ENCODE results near the gene MED13L.
"Not testable (repeated sequence)": the region's sequence is repeated elsewhere in the genome, so short reads cannot be mapped to it uniquely, and the experiment has no call there.

The MED13L gene

DNA sequence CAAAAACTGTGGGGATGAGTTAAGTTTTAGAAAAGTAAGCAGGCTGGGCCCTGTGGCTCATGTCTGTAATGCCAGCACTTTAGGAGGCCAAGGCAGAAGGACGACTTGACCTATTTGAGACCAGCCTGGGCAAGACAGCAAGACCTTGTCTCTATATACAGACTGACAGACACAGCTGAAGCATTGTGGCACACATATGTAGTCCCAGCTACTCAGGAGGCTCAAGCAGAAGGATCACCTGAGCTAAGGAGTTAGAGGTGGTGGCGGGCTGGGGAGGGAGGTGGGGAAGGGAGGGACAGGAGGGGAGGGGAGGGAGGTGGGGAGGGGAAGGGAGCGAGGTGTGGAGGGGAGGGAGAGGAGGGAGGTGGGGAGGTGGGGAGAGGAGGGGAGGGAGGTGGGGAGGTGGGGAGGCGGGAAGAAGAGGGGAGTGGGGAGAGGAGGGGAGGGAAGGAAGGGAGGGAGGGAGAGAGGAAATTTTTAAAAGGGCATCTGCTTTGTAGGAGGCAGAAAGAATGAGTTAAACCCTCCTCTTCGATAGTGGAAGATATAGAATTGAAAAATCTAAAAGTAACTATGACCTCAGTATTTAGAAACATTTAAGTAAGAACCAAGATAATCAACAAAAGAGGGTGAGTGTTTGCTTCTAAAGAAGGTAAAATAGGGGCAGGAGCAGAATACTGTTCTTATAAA is 30.9 kb downstream of the MED13L start:
- DNase-seq (ENCODE audit: low spot score), result no peak

GRCh38 chr12:116245189-116245588 is 32.3 kb downstream of the MED13L start:
- no peak for DNase-seq (ENCODE audit: low spot score)

DNA sequence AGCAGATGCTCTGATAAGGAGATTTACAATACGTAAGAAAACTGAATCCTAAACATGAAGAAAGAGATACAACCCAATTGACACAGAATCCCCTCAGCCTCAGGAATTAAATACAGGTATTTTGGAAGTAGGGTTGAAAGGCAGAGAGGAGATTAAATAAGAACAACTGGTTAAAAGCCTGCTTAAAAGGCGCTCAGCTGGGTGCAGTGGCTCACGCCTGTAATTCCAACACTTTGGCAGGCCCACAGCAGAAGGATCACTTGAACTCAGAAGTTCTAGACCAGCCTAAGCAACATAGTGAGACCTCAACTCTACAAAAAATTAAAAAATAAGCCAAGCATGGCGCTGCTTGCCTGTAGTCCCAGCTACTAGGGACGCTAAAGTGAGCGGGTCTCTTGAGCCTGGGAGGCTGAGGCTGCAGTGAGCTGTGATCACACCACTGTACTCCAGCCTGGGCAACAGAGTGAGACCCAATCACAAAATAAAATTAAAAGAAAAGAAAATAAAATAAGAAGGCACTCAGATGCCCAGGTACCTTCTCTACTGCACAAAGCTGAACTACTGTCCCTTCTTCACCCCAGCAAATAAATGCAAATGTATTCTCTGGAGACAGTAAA is 32.9 kb downstream of the MED13L start:
- no peak for DNase-seq (ENCODE audit: low spot score)

- no peak for DNase-seq (ENCODE audit: low spot score)
These were observed 33.5 kb downstream of the MED13L start for GRCh38 chr12:116244001-116244400.

GRCh38 chr12:116242740-116243139 is 34.8 kb downstream of the MED13L start:
- DNase-seq (ENCODE audit: low spot score), result no peak

DNA sequence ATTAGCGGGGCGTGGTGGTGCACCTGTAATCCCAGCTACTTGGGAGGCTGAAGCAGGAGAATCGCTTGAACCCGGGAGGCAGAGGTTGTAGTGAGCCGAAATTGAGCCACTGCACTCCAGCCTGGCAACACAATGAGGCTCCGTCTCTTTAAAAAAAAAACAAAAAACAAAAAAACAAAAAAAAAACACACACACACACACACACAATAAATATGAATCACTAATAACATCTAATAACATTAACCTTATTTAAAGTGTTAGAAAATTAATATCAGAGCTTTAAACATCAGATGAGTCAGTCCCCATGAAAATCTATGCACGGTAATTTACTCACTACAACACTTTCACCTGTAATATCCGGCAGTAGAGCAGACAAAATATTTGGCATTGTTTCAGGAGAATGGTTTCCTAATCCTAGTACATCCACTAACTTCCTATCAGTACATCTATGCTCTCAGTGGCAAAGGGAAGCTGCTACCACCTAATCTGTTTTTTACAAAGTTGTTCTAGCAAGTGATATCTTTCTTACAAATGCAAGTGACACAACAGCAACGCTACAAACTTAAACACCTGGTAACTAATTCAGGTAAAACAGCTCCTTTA is 36.2 kb downstream of the MED13L start:
- no peak for DNase-seq (ENCODE audit: low spot score)

GRCh38 chr12:116238570-116239119 is 38.8 kb downstream of the MED13L start:
- not testable (repeated sequence) for DNase-seq (ENCODE audit: low spot score)

- DNase-seq (ENCODE audit: low spot score), result no peak
These were observed 39.3 kb downstream of the MED13L start for GRCh38 chr12:116238149-116238548.

GRCh38 chr12:116236976-116237375 is 40.5 kb downstream of the MED13L start:
- no peak for DNase-seq (ENCODE audit: low spot score)

- DNase-seq (ENCODE audit: low spot score), result no peak
These were observed 41.3 kb downstream of the MED13L start for GRCh38 chr12:116236148-116236731.

DNA sequence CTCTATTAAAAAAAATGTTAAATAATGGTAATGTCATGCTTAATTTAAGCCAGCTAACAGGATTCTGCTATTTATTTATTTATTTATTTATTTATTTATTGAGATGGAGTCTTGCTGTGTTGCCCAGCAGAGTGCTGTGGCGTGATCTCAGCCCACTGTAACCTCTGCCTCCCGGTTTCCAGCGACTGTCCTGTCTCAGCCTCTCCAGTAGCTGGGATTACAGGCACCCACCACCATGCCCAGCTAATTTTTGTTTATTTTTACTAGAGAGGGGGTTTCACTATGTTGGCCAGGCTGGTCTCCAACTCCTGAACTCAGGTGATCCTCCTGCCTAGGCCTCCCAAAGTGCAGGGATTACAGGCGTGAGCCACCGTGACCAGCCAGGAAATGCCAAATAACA is 43.3 kb downstream of the MED13L start:
- DNase-seq (ENCODE audit: low spot score), result not testable (repeated sequence)

GRCh38 chr12:116233669-116234068 is 43.8 kb downstream of the MED13L start:
- no peak for DNase-seq (ENCODE audit: low spot score)

DNA sequence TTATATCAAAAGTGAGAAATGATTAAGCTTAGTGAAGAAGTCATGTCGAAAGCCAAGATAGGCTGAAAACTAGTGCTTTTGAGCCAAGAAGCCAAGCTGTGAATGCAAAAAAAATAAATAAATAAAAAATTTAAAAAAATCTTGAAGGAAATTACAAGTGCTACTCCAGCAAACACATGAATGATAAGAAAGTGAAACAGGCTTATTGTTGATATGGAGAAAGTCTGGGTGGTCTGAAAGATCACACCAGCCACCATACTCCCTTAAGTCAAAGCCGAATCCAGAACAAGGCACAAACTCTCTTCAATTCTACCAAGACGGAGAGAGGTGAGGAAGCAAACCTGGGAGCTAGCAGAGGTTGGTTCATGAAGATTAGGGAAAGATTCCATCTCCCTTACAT is 49.7 kb downstream of the MED13L start:
- no peak for DNase-seq (ENCODE audit: low spot score)

DNA sequence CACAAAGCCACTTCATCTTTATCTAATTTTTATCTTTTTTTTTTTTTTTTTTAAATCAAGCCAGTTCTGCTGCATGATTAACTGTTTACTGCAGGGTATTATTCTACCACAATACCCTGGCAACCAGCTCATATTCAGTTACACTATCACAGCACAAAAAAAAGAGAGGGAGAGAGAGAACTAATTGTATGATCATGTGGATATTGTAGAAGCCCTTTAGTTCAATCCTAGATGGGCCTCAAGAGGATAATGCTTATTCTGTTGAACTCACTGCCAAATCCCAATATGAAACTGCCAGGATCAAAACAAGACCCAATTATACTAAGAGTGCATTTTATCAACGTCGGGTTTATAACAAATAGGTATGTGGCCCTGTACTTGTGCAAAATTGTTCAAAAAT is 51.5 kb downstream of the MED13L start:
- no peak for DNase-seq (ENCODE audit: low spot score)

- no peak for DNase-seq (ENCODE audit: low spot score)
These were observed 55.1 kb downstream of the MED13L start for GRCh38 chr12:116222358-116222757.

DNA sequence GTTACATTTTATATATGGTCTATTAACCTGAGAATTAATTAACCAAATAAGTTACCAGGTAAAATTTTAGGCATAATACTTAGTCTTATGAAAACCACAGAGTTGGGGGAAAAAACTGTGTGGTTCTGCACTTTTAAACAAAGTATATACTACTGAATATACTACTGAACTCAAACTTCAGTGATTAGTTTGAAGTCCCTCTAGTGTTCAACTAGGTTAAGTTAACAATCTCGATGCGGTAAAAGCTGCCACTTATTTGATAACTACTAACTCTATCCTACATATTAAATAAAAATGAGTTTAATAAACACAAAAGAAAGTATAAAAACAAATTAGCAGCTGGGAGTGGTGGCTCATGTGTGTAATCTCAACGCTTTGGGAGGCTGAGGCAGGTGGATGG is 56.7 kb downstream of the MED13L start:
- DNase-seq (ENCODE audit: low spot score), result no peak

- no peak for DNase-seq (ENCODE audit: low spot score)
These were observed 60.3 kb downstream of the MED13L start for GRCh38 chr12:116217045-116217735.

DNA sequence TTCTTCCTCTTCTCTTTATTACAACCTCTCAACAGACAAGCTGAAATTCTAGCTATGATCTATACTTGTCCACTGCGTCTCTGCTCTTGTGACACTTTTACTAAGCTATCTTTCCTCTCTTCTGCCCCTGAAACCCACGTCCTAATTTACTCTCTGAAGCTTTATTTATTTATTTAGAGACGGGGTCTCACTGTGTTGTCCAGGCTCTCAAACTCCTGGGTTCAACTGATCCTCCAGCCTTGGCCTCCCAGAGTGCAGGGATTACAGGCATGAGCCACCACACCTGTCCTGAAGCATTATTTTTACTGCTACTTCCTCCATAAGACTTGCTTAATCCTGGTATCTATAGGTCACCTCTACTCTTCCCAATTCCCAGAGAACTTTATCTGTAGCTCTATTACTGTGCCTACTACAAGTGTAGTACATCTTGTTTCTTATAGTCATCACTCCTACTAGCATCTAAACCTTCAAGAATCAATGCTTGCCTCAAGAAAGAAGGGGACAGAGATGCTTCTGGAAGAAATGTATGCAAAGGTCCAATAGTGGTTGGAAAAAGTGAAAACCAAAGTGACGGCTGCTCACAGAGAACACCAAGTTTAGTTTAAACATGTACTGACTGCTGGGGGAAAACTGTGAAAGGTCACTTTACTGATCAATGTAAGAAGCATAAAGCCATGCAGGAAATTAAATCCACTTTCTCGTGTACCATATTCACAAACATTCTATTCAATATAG is 61.3 kb downstream of the MED13L start:
- DNase-seq (ENCODE audit: low spot score), result no peak

DNA sequence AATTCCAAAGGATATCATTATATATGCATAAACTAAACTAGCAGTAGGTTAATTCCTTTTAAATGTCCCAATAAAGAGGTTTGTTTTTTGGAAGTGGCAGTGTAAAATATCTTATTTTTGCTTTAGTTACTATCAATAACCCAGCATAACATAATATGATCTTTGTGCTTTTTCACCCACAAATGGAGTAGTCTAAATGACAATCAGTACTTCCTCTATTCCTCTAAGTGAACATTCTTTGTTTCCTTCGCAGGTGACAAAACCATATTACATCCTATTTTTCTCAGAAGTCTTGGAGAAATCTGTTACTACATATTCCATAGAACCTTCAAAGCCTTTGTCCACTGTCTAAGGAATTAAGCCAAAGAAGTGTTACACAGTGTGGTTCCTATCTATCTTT is 62.5 kb downstream of the MED13L start:
- no peak for DNase-seq (ENCODE audit: low spot score)

GRCh38 chr12:116213885-116214527 is 63.5 kb downstream of the MED13L start:
- no peak for DNase-seq (ENCODE audit: low spot score)

- no peak for DNase-seq (ENCODE audit: low spot score)
These were observed 64.5 kb downstream of the MED13L start for GRCh38 chr12:116213014-116213413.
